Activated CD4-positive, alpha-beta T cell treated with anti-CD3 and anti-CD28 coated beads for 1 hour (primary cell): ENCODE measurements around the gene PRR23A.
"Not testable (repeated sequence)": the region's sequence is repeated elsewhere in the genome, so short reads cannot be mapped to it uniquely, and the experiment has no call there.

Experiments
- DNase-seq: peaks from one replicate; pipeline ENCODE4 v3.0.0-alpha.2; 2020

The PRR23A gene

GRCh38 chr3:139006051-139006716 lies at the start of gene PRR23A:
PRR23A (minus strand) TSS chr3:139006268; CDS start chr3:139006268, 0 bp downstream.
- DNase-seq: no peak

GRCh38 chr3:139052802-139053600 lies 46.9 kb upstream of the PRR23A start:
- DNase-seq: no peak

GRCh38 chr3:139044366-139045210 lies 38.5 kb upstream of the PRR23A start, which contains the start of gene PRR23C:
PRR23C (minus strand) TSS chr3:139044892; CDS start chr3:139044620, 272 bp downstream.
- DNase-seq: no peak

- no peak for DNase-seq
Measured at GRCh38 chr3:139043554-139044365, 37.7 kb upstream of the PRR23A start.

GRCh38 chr3:139037478-139037877 lies 31.4 kb upstream of the PRR23A start:
- DNase-seq: no peak

GRCh38 chr3:139032326-139033002 lies 26.4 kb upstream of the PRR23A start:
- no peak for DNase-seq

- DNase-seq: not testable (repeated sequence)
Measured at GRCh38 chr3:139030576-139030975, 24.5 kb upstream of the PRR23A start.

- no peak for DNase-seq
Measured at GRCh38 chr3:139024968-139025367, 18.9 kb upstream of the PRR23A start.

GRCh38 chr3:139020868-139021234 lies 14.8 kb upstream of the PRR23A start, which contains the start of gene PRR23B:
PRR23B (minus strand) TSS chr3:139020926; CDS start chr3:139020661, 265 bp downstream.
- DNase-seq: no peak

GRCh38 chr3:139020036-139020867 lies 14.2 kb upstream of the PRR23A start:
- no peak for DNase-seq

- DNase-seq: no peak
Measured at GRCh38 chr3:139016430-139017048, 10.5 kb upstream of the PRR23A start.

- DNase-seq: no peak
Measured at GRCh38 chr3:139005356-139005993, 593 bp downstream of the PRR23A start.

- no peak for DNase-seq
Measured at GRCh38 chr3:138995706-138996105, 10.4 kb downstream of the PRR23A start.

- no peak for DNase-seq
Measured at GRCh38 chr3:138987181-138987580, 18.9 kb downstream of the PRR23A start.

GRCh38 chr3:138985932-138986331 lies 20.1 kb downstream of the PRR23A start:
- DNase-seq: no peak

GRCh38 chr3:138984816-138985215 lies 21.3 kb downstream of the PRR23A start:
- DNase-seq: no peak

- DNase-seq: no peak
Measured at GRCh38 chr3:138976047-138976446, 30.0 kb downstream of the PRR23A start.

GRCh38 chr3:138975351-138975750 lies 30.7 kb downstream of the PRR23A start:
- DNase-seq: no peak

- no peak for DNase-seq
Measured at GRCh38 chr3:138974462-138974861, 31.6 kb downstream of the PRR23A start.

- no peak for DNase-seq
Measured at GRCh38 chr3:138972941-138973340, 33.1 kb downstream of the PRR23A start.
